Kidney epithelial cell (primary cell): ENCODE data around the gene SLC6A9. TPM values are rescaled to one million over a fixed set of nuclear protein-coding genes. Genes with fewer than 3 reads are reported as not detected.

Source experiments
- DNase-seq: peaks from one replicate; pipeline ENCODE4 v3.0.0-alpha.2; 2010; ENCODE audit warnings: low read depth
- H3K27me3 ChIP-seq: 2 replicates; pipeline ENCODE4 v1.6.0; 2011; ENCODE audit warnings: low read length; ENCODE audit not compliant: control insufficient read depth, insufficient read depth
- H3K36me3 ChIP-seq: 2 replicates; pipeline ENCODE4 v1.5.1; 2011; ENCODE audit warnings: low read length; ENCODE audit not compliant: control insufficient read depth, insufficient read depth
- H3K4me3 ChIP-seq: 2 replicates; pipeline ENCODE4 v1.5.1; 2011; ENCODE audit warnings: low read depth, mild to moderate bottlenecking, control low read depth, low read length
- CTCF ChIP-seq: IDR thresholded peaks from 2 replicates; pipeline ENCODE4 v1.5.1; 2011; ENCODE audit warnings: mild to moderate bottlenecking, moderate library complexity, low read length, control low read depth, inconsistent platforms; ENCODE audit not compliant: insufficient read depth, poor library complexity, severe bottlenecking
- total RNA-seq: library from RNA; depleted of rRNA; stranded (reverse); fragments of >200 nt; gene quantifications from 2 replicates; pipeline ENCODE4 v1.2.3, GENCODE V29; 2015

The SLC6A9 gene
- total RNA-seq, 1 donor from 2014 or later = 22.4 TPM

GRCh38 chr1:44053394-44053793 lies 22.1 kb upstream of the SLC6A9 start:
- no peak overlapping the region for H3K4me3 ChIP-seq
- TF ChIP-seq CTCF = no peak
- no peaks in the 10 kb centered on the region for H3K36me3 ChIP-seq
- H3K27me3 ChIP-seq = no peaks in the 10 kb centered on the region
- no peak for DNase-seq

GRCh38 chr1:44050261-44050660 lies 19.0 kb upstream of the SLC6A9 start:
- no peaks in the 10 kb centered on the region for H3K27me3 ChIP-seq

GRCh38 chr1:44049839-44050238 lies 18.6 kb upstream of the SLC6A9 start:
- Histone ChIP-seq H3K27me3 (no peaks in the 10 kb centered on the region), H3K36me3 (no peaks in the 10 kb centered on the region), H3K4me3 (no peak overlapping the region)
- TF ChIP-seq CTCF = no peak
- peak; percentile 61 for DNase-seq

More at GRCh38 chr1:44050261-44050660, 19.0 kb upstream of the SLC6A9 start:
- Histone ChIP-seq H3K36me3 (no peaks in the 10 kb centered on the region), H3K4me3 (no peak overlapping the region)
- no peak for DNase-seq
- no peak for TF ChIP-seq CTCF

- H3K4me3 ChIP-seq = no peak overlapping the region
- no peaks in the 10 kb centered on the region for H3K27me3 ChIP-seq
- no peak for TF ChIP-seq CTCF
- DNase-seq = no peak
- H3K36me3 ChIP-seq = no peaks in the 10 kb centered on the region
Observed at GRCh38 chr1:44048532-44049215, 17.4 kb upstream of the SLC6A9 start.

- no peak for DNase-seq
- H3K4me3 ChIP-seq = no peak overlapping the region
- TF ChIP-seq CTCF = no peak
- H3K36me3 ChIP-seq = no peaks in the 10 kb centered on the region
- no peaks in the 10 kb centered on the region for H3K27me3 ChIP-seq
Observed at GRCh38 chr1:44047131-44047530, 15.9 kb upstream of the SLC6A9 start.

GRCh38 chr1:44045064-44045463 lies 13.8 kb upstream of the SLC6A9 start:
- DNase-seq = no peak
- H3K36me3 ChIP-seq = no peaks in the 10 kb centered on the region
- H3K27me3 ChIP-seq = no peaks in the 10 kb centered on the region
- no peak for TF ChIP-seq CTCF
- no peak overlapping the region for H3K4me3 ChIP-seq
